NAMALWA (cell line): ENCODE results near the gene EMP2.
A peak's percentile ranks its signal among the peaks of the same experiment; 100 is the strongest.

Experiments
- DNase-seq: peaks from one replicate; pipeline ENCODE4 v3.0.0-alpha.2; 2015; ENCODE audit warnings: low spot score

Gene EMP2

GRCh38 chr16:10485698-10486382, 94.6 kb downstream of the EMP2 start:
- DNase-seq = peak; percentile 12

GRCh38 chr16:10485159-10485558, 95.2 kb downstream of the EMP2 start:
- no peak for DNase-seq

GRCh38 chr16:10480151-10480550, 100.2 kb downstream of the EMP2 start:
- DNase-seq = no peak
